ENCODE results near the gene GTSE1.

Gene GTSE1

DNA sequence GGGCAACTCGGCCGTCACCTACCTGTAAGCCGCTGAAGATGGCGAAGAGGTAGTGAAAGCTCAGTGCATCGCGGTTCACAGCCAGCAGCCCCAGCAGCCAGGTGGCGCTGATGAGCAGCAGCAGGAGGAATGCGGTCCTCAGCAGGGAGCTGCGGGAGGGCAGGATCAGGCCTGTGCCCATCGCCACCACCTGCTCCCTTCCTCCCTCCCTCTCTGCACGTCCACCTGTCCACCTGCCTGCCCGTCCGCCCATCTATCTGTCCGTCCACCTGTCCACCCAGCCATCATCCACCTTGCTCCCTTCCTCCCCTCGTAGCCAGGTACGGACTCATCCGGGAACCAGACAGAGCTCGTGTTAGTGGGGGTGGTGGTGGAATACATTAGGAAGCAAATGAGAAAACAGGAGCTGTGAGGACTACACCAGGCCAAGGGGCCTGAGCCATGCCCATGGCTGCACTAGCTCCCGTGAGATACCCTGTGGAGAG is 71.1 kb downstream of the GTSE1 start:
- DNase-seq, result peak; percentile 60

GRCh38 chr22:46368422-46368821 is 71.8 kb downstream of the GTSE1 start:
- DNase-seq, result no peak

DNA sequence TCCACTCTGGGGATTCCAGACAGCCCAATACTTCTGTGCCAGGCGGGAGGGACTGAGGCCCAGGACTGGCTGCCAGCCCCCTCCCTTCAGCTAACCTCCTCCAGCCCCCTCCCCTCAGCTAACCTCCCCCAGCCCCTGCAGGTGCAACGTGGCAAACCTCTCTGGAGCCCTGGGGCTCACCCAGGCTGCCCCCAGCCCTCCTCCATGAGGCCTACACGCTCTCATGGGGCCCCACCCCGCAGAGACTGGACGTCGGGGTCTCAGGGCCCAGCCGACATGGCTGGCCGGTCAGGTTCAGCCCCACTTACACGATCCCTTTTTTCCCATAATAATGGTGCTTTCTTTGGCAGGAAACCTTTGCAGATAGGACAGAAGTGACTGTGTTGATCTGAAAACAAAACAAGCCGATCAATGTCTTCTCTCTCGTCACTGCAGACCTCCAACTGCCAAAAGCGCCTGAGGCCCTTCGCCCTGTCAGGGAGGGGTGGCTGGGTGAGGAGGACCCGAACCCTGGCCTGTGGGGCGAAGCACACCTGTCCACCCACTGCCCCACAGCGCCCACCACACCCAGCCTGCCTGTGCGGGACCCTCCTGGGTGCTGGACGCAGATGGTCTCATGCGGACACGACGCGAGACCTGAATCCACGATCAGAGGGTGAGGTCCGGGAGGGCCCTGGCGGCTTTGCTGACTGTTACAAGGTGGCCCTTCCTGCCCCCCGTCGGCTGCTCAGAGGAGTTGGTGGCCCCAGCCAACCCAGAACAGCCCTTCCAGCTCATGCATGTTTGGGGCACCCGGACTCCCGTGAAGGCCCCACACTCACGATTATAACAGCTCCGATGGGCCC is 72.4 kb downstream of the GTSE1 start:
- no peak for DNase-seq

- DNase-seq, result no peak
Observed at GRCh38 chr22:46369716-46370583, 73.3 kb downstream of the GTSE1 start.

DNA sequence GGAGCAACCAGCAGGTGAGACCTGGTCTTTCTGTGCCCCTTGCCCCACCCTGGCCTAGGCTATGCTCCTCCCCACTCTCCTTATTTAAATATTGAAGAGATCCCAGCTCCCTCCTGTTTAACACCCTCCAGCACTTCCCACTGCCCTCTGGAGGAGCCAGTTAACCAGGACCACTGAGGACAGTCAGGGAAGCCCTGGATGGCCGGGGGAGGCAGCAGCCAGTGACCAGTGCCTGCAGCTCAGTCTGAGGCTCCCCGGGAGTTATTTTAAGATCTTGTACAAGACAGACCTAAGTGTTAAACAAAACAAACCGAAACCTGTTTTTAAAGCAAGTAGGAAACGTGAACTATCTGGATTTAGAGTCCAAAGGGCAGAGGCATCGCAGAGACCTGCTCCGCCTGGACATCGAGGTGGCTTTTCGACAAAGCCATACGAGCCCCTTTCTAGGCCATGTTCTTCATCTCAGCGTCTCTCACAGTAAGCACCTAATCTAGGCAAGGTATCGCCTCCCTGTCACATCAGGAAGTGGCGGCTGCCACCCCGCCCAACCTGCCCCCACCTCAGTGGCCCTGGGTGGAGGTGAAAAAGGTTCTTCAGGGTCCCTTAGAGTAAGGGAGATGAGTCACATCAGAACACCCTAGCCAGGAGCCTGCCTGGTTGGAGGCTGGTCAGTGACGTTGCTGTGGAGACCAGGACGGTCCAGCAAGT is 74.1 kb downstream of the GTSE1 start:
- DNase-seq, result no peak

GRCh38 chr22:46371623-46372226 is 75.1 kb downstream of the GTSE1 start:
- no peak for DNase-seq

DNA sequence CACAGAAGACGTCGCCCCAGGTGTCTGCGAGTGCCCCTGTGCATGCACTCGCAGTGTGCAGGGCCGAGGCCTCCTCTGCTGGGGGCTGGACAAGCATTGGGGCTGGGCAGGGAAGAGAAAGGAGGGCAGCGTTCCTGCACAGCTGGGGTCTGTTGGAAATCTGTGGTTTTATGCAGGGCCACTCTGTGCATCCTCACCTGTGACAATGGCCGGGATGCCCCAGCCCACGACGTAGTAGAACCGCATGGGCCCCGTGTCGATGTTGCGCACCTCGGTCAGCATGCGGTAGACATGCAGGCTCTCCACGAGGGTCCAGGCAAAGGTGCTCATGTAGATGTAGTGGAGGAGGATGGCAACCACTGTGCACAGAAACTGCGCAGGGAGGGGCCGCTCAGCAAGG is 76.0 kb downstream of the GTSE1 start:
- DNase-seq, result no peak

- DNase-seq, result no peak
Observed at GRCh38 chr22:46373159-46373558, 76.5 kb downstream of the GTSE1 start.

DNA sequence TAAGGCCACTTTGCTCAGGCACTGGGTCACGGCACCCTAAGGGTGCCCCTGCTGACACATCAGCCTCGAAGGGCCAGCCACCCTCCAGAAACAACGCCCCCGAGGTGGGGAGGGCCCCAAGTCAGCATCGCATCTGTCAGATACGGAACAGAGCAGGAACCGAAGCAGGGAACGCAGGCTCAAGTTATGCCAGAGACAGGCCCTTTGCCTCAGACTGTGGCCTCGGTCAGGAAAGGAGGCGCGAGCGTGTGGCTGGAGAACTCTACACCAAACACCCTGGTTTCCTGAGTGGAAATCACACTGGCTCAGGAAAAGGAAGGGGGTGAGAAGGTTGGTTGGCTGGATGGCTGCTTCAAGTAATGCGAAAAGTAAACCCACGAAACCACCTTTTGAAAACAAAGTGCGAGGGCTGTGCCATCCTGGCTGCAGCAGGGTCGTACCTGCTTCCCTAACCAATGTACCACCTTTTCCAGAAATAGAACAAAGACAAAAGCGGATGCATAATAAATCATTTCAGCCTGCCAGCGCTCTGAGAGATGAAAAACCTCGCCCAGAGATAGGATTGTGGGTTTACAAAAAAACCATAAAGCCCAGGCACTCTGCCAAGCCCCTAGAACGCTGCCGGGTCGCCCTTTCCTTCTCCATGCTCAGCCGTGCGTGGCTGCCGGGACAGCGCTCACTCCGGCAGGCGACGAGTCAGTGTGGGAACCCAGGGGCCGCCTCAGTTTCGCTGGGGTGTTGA is 77.4 kb downstream of the GTSE1 start:
- no peak for DNase-seq

DNA sequence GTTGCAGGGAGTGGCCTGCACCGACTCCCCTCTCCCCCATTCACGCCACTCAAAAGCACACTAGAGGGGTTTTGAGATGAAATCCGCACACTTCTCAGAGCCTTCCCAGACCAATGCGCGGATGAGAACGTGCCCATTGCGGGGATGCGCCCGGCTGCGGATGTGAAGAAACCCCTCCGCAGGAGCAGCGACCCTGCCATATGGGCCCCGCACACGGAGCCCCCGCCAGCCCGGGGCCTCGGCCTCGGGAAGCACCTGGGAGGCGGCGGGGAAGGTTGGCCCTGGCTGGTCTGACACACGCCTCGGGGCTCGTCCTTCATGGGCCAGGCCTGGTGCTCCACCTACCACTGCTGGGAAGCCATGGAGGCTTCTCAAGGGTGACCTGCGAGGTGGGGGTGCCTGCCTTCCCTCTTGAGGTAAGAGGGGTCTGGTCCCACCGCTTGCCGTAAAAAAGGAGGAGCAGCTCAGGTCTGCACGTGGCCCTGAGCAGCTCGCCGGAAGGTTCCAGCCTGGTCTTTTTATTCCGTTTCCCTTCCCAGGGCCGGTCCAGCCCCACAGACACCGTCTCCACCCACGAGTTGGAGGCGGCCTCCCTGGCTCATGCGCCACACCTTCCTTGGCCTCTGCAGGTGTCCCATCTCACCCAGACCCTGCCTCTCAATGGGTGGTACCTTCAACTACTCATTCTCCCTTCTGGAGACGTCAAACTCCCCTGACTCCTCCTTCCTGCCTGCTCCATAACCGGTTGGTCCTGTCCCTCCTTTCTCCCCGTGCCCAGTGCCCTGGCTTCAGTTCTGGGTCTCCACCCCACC is 78.2 kb downstream of the GTSE1 start:
- DNase-seq, result no peak

DNA sequence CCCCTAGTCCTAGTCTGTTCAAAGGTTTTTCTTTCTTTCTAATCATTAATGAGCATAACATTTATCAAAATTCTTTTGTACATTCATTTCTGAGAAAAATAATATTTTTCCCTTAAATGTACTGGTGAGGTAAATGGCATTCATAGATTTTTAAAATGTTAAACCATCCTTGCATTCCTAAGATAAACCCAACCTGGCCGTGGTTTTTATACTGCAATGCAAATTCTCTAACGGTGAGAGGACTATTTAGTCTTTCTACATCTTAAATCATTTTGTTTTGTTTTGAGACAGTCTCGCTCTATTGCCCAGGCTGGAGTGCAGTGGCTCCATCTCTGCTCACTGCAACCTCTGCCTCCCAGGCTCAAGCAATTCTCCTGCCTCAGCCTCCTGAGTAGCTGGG is 79.4 kb downstream of the GTSE1 start:
- no peak for DNase-seq

DNA sequence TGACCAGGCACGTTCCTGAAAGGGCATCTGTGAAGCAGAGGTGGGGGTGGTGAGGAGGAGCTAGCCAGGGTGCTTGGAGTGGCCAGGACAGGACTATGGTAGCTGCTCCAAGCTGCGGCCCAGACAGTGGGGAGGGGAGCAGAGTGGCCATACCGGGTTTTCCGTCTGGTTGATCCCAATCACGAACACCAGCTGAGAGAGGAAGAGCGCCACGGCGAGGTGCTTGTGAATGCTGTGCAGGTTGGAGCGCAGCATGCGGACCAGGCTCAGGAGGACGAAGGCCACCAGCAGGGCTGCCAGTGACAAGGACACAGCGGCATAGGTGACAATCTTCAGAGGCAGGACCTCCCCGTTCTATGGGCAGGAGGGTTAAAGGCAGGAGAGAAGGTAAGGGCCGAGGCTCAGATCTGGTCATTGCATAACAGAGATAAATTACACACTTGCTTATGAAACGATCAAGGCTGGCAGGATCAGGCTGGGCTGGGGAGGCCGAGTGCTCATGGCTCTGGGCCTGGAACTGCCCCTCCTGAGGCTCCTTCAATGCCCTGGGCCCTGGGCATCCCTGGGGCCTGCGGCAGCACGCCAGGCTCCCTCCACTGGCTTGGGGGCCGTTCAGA is 80.3 kb downstream of the GTSE1 start:
- no peak for DNase-seq

- no peak for DNase-seq
Observed at GRCh38 chr22:46377525-46378425, 81.1 kb downstream of the GTSE1 start.

GRCh38 chr22:46378426-46379065 is 81.9 kb downstream of the GTSE1 start:
- DNase-seq, result no peak

DNA sequence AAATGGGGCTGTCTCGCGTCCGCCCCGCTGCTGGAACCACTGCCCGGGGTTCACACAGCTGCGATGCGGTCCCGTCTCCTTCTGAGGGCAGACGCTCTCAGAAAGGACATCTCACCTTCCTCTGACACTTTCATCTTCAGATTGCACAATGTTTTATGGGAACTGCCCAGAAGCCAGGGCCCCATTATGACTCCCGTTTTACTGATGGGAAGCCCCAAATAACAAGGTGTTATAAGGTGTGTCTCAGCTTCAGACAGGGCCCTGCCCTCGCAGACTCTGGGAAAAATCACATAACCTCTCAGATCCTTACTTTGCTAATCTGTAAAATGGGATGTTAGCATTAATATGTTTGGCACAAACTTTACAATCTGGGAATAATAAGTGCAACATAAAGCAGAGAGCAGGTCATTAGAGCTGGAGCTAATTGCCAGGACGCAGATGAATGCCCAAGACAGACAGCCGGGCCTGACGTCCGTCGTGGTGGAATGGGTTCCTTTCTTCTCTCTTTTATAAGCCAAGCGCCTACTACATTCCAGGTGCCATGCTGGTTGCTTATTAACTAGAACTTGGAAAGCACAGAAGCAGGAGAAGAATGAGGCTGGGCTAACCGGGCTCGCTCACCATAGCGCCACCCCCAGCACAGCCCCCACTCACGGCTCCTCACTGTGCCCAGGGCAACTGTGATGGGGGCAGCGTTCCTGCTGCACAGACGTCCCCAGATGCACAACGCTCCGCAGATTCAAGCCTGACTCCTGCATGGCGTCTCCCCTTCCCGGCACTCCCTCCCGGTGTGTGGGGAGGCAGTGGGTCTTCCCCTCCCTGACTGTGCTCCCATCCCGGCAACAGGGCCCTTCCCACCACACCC is 82.6 kb downstream of the GTSE1 start:
- DNase-seq, result no peak

DNA sequence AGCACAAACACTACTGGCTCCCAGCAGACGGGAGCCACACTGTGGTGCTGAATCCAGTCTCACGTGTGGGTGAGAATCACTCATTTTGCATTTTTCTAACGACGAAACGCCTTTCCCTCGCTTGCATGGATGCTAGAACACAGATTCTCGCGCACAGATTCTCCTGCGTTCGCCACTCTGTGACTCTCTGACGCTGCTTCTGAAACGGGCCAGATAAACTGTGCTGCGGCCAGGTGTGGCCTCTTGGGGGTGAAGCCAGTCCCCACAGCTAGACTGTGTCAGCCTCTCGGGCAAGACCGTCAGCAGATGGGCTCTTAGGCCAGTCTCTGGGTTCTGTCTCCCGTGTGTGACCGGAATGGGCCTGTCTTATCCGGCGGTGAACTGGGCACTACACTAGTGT is 83.4 kb downstream of the GTSE1 start:
- DNase-seq, result no peak
